ENCODE measurements around the gene BTNL9.

The BTNL9 gene

GRCh38 chr5:181037365-181037861 lies 2.7 kb upstream of the BTNL9 start:
- DNase-seq (ENCODE audit: extremely low read depth, low read depth), result no peak
- no peak for TF ChIP-seq CTCF (IDR thresholded peaks at IDR 0.05; ENCODE audit: low read depth, low read length)

GRCh38 chr5:181039471-181039870 lies 595 bp upstream of the BTNL9 start:
- no peak for DNase-seq (ENCODE audit: extremely low read depth, low read depth)
- TF ChIP-seq CTCF (IDR thresholded peaks at IDR 0.05; ENCODE audit: low read depth, low read length), result no peak

- DNase-seq (ENCODE audit: extremely low read depth, low read depth), result no peak
- no peak for TF ChIP-seq CTCF (IDR thresholded peaks at IDR 0.05; ENCODE audit: low read depth, low read length)
Observed at GRCh38 chr5:181040631-181040945, 522 bp downstream of the BTNL9 start.

GRCh38 chr5:181041043-181041442 lies 977 bp downstream of the BTNL9 start:
- TF ChIP-seq CTCF (IDR thresholded peaks at IDR 0.05; ENCODE audit: low read depth, low read length), result no peak
- no peak for DNase-seq (ENCODE audit: extremely low read depth, low read depth)

GRCh38 chr5:181042036-181042713 lies 2.1 kb downstream of the BTNL9 start:
- DNase-seq (ENCODE audit: extremely low read depth, low read depth), result no peak
- no peak for TF ChIP-seq CTCF (IDR thresholded peaks at IDR 0.05; ENCODE audit: low read depth, low read length)

- TF ChIP-seq CTCF (IDR thresholded peaks at IDR 0.05; ENCODE audit: low read depth, low read length), result no peak
- no peak for DNase-seq (ENCODE audit: extremely low read depth, low read depth)
Observed at GRCh38 chr5:181042722-181043121, 2.7 kb downstream of the BTNL9 start.

GRCh38 chr5:181043285-181044092 lies 3.4 kb downstream of the BTNL9 start:
- no peak for TF ChIP-seq CTCF (IDR thresholded peaks at IDR 0.05; ENCODE audit: low read depth, low read length)
- no peak for DNase-seq (ENCODE audit: extremely low read depth, low read depth)

All from AG09319 (cell line).